Rectal smooth muscle tissue (tissue), 1 donor: ENCODE results near the gene FASTK.
"Not testable (repeated sequence)": the region's sequence is repeated elsewhere in the genome, so short reads cannot be mapped to it uniquely, and the experiment has no call there.

Experiments
- H3K27ac ChIP-seq: one replicate; pipeline ENCODE4 v1.7.0; 2013; ENCODE audit warnings: low read depth, low read length, inconsistent platforms
- H3K27me3 ChIP-seq: one replicate; pipeline ENCODE4 v1.7.0; 2013; ENCODE audit warnings: low read length; ENCODE audit not compliant: control insufficient read depth, insufficient read depth
- H3K36me3 ChIP-seq: one replicate; pipeline ENCODE4 v1.7.0; 2013; ENCODE audit warnings: low read length; ENCODE audit not compliant: control insufficient read depth, insufficient read depth
- H3K4me1 ChIP-seq: one replicate; pipeline ENCODE4 v1.7.0; 2013; ENCODE audit warnings: low read length; ENCODE audit not compliant: control insufficient read depth, insufficient read depth
- H3K4me3 ChIP-seq: one replicate; pipeline ENCODE4 v1.7.0; 2013; ENCODE audit warnings: low read length
- H3K9ac ChIP-seq: one replicate; pipeline ENCODE4 v1.7.0; 2013; ENCODE audit warnings: low read length

FASTK gene

GRCh38 chr7:151038951-151039849 lies 41.4 kb downstream of the FASTK start:
- H3K27me3 ChIP-seq, result no peaks in the 10 kb centered on the region
- H3K36me3 ChIP-seq, result peaks cover 17% of the 10 kb centered on the region
- no peak overlapping the region for H3K27ac ChIP-seq
- H3K4me3 ChIP-seq, result no peak overlapping the region
- no peaks in the 10 kb centered on the region for H3K4me1 ChIP-seq
- no peak overlapping the region for H3K9ac ChIP-seq

DNA sequence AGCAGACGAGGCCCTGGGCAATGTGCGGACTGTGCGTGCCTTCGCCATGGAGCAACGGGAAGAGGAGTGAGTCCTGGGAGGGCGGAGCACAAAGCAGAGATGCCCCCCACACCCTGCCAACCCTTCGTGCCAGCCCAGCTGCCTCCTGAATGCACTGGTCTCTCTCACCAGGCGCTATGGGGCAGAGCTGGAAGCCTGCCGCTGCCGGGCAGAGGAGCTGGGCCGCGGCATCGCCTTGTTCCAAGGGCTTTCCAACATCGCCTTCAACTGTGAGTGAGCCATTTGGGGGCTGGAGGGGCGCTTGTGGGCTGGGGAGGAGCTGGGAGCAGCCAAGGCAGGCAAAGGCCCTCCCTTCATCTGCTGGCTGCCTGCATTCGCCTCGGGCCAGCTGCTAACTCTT lies 44.7 kb downstream of the FASTK start:
- H3K4me1 ChIP-seq, result no peaks in the 10 kb centered on the region
- no peak overlapping the region for H3K9ac ChIP-seq
- H3K4me3 ChIP-seq, result no peak overlapping the region
- peaks cover 13% of the 10 kb centered on the region for H3K36me3 ChIP-seq
- H3K27me3 ChIP-seq, result no peaks in the 10 kb centered on the region
- H3K27ac ChIP-seq, result no peak overlapping the region

DNA sequence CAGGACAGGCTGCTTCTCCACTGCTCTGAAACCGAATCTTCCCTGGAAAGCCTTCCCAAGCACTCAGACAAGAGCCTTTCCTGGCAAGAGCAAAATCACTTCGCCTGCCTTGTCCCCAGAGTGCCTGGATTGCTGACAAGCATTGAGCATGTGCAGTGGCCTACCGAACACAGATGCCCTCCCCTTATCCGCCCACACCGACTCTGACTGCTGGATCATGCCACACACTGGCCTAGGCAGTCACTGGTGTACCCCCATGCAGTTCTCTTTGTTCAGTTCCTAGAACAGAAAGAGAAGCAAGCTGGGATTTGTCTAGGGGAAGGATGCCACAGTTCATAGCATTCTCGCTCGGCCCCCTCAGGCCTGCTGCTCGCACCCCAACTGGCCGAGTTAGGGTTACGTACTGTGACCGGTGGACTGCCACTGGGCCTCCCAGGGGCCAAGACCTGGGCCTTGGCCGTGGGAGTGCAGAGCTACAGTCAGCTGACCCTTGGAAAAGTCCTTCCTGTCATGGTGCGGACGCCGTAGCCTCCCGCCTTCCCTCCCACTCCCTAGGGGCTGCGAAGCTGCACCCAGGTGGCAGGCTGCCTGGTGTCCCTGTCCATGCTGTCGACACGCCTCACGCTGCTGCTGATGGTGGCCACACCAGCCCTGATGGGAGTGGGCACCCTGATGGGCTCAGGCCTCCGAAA lies 45.4 kb downstream of the FASTK start:
- no peak overlapping the region for H3K4me3 ChIP-seq
- H3K27me3 ChIP-seq, result no peaks in the 10 kb centered on the region
- no peaks in the 10 kb centered on the region for H3K4me1 ChIP-seq
- peaks cover 13% of the 10 kb centered on the region for H3K36me3 ChIP-seq
- no peak overlapping the region for H3K9ac ChIP-seq
- no peak overlapping the region for H3K27ac ChIP-seq

- H3K27ac ChIP-seq, result no peak overlapping the region
- H3K4me3 ChIP-seq, result no peak overlapping the region
- H3K9ac ChIP-seq, result no peak overlapping the region
- no peaks in the 10 kb centered on the region for H3K4me1 ChIP-seq
- H3K27me3 ChIP-seq, result no peaks in the 10 kb centered on the region
- peaks cover 13% of the 10 kb centered on the region for H3K36me3 ChIP-seq
Measured at GRCh38 chr7:151034312-151035025, 46.1 kb downstream of the FASTK start.

DNA sequence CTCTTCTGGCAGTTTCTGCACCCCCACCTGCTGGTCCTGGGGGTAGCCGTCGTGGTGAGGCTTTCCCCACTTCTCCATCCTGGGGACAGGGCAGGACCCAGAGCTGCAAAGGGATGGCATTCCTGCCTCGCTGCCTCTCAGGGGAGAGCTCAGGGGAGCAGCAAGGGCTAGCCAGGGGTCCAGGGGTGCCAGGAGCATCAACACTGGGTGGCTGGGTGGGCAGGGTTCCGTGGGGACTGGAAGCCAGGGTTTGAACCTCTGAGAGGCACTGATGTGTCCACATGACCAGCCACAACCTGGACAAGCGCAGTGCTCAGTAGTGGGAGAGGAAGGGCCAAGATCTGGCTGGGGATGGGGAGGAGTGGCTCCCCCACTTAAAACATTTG lies 46.8 kb downstream of the FASTK start:
- Histone ChIP-seq H3K36me3 (peaks cover 13% of the 10 kb centered on the region), H3K4me3 (no peak overlapping the region), H3K4me1 (peaks cover 2% of the 10 kb centered on the region), H3K27ac (no peak overlapping the region), H3K27me3 (no peaks in the 10 kb centered on the region), H3K9ac (no peak overlapping the region)

GRCh38 chr7:151032936-151033863 lies 47.4 kb downstream of the FASTK start:
- Histone ChIP-seq H3K27me3 (no peaks in the 10 kb centered on the region), H3K4me3 (no peak overlapping the region), H3K9ac (no peak overlapping the region), H3K4me1 (peaks cover 2% of the 10 kb centered on the region), H3K27ac (no peak overlapping the region), H3K36me3 (peaks cover 13% of the 10 kb centered on the region)

- no peak overlapping the region for H3K27ac ChIP-seq
- no peaks in the 10 kb centered on the region for H3K27me3 ChIP-seq
- no peak overlapping the region for H3K4me3 ChIP-seq
- H3K9ac ChIP-seq, result no peak overlapping the region
- H3K4me1 ChIP-seq, result peaks cover 2% of the 10 kb centered on the region
- peaks cover 13% of the 10 kb centered on the region for H3K36me3 ChIP-seq
Measured at GRCh38 chr7:151031011-151031410, 49.6 kb downstream of the FASTK start.

DNA sequence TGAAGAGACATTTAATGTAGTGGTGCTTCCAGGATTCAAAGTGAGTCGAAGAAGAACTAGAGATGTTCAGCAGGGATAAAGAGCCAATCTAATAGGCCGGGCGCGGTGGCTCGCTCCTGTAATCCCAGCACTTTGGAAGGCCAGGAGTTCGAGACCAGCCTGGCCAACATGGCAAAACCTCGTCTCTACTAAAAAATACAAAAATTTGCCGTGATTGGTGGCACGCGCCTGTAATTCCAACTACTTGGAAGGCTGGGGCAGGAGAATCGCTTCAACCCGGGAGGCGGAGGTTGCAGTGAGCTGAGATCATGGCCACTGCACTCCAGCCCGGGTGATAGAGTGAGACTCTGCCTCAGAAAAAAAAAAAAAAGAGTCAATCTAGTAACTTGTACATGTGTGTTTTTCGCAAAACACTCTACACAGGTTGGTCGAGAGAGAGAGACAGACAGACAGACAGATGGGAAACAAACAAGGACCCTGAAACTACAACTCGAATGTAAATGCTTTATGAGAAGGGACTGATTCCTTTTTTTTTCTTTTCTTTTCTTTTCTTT lies 51.6 kb downstream of the FASTK start:
- peak overlapping the region; percentile 85 for H3K27ac ChIP-seq

DNA sequence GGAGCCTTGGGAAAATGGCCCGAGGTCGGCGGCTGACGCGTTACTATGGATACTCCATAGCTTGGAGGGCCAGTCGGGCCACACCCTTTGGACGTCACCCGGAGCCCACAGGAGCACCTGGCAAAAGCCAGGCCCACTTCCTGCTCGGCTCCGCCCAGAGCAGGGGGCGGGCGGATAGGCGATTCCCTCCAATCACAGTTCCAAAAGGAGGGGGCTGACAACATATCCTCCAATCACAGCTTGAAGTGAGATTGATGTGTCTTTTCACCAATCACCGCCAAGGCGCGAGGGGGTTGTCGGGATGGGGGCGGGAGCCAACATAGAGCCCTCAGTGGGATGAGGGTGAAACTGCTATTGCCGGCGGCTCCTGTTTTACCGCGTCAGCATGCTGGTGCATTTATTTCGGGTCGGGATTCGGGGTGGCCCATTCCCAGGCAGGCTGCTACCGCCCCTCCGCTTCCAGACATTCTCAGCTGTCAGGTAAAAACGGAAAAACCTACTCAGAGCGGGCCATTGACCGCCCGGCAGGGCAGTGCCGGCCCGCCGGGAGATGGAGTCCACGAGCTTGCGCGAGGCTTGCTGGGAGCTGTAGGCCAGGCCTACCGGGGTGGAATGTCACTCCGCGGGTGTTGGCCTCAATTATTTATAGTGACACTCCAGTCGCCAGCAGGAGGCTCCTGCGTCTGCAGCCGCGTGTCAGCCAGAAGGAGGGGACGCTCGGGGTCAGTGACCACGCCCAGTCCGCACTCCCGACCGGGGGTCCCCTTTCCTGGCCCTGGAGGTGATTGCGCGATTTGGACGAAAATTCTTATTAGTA lies 52.3 kb downstream of the FASTK start, which contains the start of gene ABCB8:
Gene ABCB8 (plus strand): TSS at position 320 of the 817 bp plus-strand sequence. CDS start 66 bp downstream, at position 386.
- H3K27me3 ChIP-seq, result no peaks in the 10 kb centered on the region
- H3K36me3 ChIP-seq, result no peaks in the 10 kb centered on the region
- peak within 1 kb of the TSS; percentile 85 for H3K27ac ChIP-seq
- peak within 1 kb of the TSS; percentile 96 for H3K4me3 ChIP-seq
- H3K4me1 ChIP-seq, result peaks cover 2% of the 10 kb centered on the region
- H3K9ac ChIP-seq, result peak within 1 kb of the TSS; percentile 62

More for the DNA sequence above, 51.6 kb downstream of the FASTK start:
- Histone ChIP-seq H3K36me3 (no peaks in the 10 kb centered on the region), H3K4me3 (peak overlapping the region; percentile 96), H3K27me3 (no peaks in the 10 kb centered on the region), H3K9ac (peak overlapping the region; percentile 62), H3K4me1 (peaks cover 2% of the 10 kb centered on the region)

DNA sequence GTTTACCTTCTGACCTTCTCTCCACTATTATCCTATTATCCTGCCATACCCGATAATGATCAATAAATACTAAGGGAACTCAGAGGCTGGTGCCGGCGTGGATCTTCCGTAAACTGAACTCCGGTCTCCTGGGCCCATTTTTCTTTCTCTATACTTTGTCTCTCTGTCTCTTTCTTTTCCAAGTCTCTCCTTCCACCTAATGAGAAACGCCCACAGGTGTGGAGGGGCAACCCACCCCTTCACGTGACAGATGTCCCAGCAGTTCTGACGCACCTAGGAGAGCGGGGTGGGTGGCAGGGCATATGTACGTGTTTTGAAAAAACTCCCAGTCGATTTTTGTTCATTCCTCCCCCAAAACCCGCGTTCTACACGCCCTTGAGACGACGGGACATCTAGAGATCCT lies 52.9 kb downstream of the FASTK start:
- H3K27me3 ChIP-seq, H3K36me3 ChIP-seq, H3K4me1 ChIP-seq: not testable (repeated sequence)
- peak overlapping the region; percentile 51 for H3K27ac ChIP-seq
- peak overlapping the region; percentile 83 for H3K4me3 ChIP-seq
- peak overlapping the region; percentile 49 for H3K9ac ChIP-seq
